DND-41 (cell line): ENCODE data around the gene SRD5A1.

Source experiments
- EZH2 ChIP-seq: IDR thresholded peaks from 3 replicates; pipeline ENCODE4 v1.6.1; 2012; ENCODE audit warnings: borderline replicate concordance, low read depth, mild to moderate bottlenecking, moderate library complexity, low read length, inconsistent platforms; ENCODE audit not compliant: severe bottlenecking
- TF ChIP-seq, protein P1 (sequence below): IDR thresholded peaks from 2 replicates; pipeline ENCODE4 v1.5.1; 2012; ENCODE audit warnings: borderline replicate concordance, low read length, moderate library complexity, mild to moderate bottlenecking; ENCODE audit not compliant: poor library complexity, severe bottlenecking; ENCODE audit errors: extremely low read depth

- no peak for TF ChIP-seq EZH2
- TF ChIP-seq, protein P1, sequence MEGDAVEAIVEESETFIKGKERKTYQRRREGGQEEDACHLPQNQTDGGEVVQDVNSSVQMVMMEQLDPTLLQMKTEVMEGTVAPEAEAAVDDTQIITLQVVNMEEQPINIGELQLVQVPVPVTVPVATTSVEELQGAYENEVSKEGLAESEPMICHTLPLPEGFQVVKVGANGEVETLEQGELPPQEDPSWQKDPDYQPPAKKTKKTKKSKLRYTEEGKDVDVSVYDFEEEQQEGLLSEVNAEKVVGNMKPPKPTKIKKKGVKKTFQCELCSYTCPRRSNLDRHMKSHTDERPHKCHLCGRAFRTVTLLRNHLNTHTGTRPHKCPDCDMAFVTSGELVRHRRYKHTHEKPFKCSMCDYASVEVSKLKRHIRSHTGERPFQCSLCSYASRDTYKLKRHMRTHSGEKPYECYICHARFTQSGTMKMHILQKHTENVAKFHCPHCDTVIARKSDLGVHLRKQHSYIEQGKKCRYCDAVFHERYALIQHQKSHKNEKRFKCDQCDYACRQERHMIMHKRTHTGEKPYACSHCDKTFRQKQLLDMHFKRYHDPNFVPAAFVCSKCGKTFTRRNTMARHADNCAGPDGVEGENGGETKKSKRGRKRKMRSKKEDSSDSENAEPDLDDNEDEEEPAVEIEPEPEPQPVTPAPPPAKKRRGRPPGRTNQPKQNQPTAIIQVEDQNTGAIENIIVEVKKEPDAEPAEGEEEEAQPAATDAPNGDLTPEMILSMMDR, result no peak
Measured at GRCh38 chr5:6644794-6645241, 11.6 kb downstream of the SRD5A1 start.
